Measurements from ENCODE around the gene TAF4.

TAF4 gene

GRCh38 chr20:62044631-62045030, 21.1 kb downstream of the TAF4 start:
- no peak for DNase-seq (ENCODE audit: low spot score)

GRCh38 chr20:62043131-62043914, 22.4 kb downstream of the TAF4 start:
- no peak for DNase-seq (ENCODE audit: low spot score)

GRCh38 chr20:62042025-62042820, 23.5 kb downstream of the TAF4 start:
- DNase-seq (ENCODE audit: low spot score), result no peak

- DNase-seq (ENCODE audit: low spot score), result no peak
Observed at GRCh38 chr20:62040933-62041332, 24.7 kb downstream of the TAF4 start.

GRCh38 chr20:62040381-62040922, 25.2 kb downstream of the TAF4 start:
- DNase-seq (ENCODE audit: low spot score), result no peak

GRCh38 chr20:62039738-62040137, 25.9 kb downstream of the TAF4 start:
- DNase-seq (ENCODE audit: low spot score), result no peak

GRCh38 chr20:62032609-62033368, 32.9 kb downstream of the TAF4 start:
- no peak for DNase-seq (ENCODE audit: low spot score)

GRCh38 chr20:62031462-62032092, 34.1 kb downstream of the TAF4 start:
- DNase-seq (ENCODE audit: low spot score), result no peak

- DNase-seq (ENCODE audit: low spot score), result no peak
Observed at GRCh38 chr20:62030834-62031434, 34.7 kb downstream of the TAF4 start.

- DNase-seq (ENCODE audit: low spot score), result no peak
Observed at GRCh38 chr20:62030357-62030756, 35.3 kb downstream of the TAF4 start.

GRCh38 chr20:62029949-62030348, 35.7 kb downstream of the TAF4 start:
- DNase-seq (ENCODE audit: low spot score), result no peak

- no peak for DNase-seq (ENCODE audit: low spot score)
Observed at GRCh38 chr20:62029296-62029695, 36.4 kb downstream of the TAF4 start.

GRCh38 chr20:62028384-62028783, 37.3 kb downstream of the TAF4 start:
- DNase-seq (ENCODE audit: low spot score), result no peak

GRCh38 chr20:62027698-62028321, 37.9 kb downstream of the TAF4 start:
- DNase-seq (ENCODE audit: low spot score), result no peak

GRCh38 chr20:62027116-62027515, 38.6 kb downstream of the TAF4 start:
- no peak for DNase-seq (ENCODE audit: low spot score)

GRCh38 chr20:62026564-62026856, 39.2 kb downstream of the TAF4 start:
- no peak for DNase-seq (ENCODE audit: low spot score)

- DNase-seq (ENCODE audit: low spot score), result no peak
Observed at GRCh38 chr20:62025832-62026563, 39.7 kb downstream of the TAF4 start.

GRCh38 chr20:62025394-62025793, 40.3 kb downstream of the TAF4 start:
- DNase-seq (ENCODE audit: low spot score), result no peak

- DNase-seq (ENCODE audit: low spot score), result no peak
Observed at GRCh38 chr20:62023935-62024334, 41.7 kb downstream of the TAF4 start.

- DNase-seq (ENCODE audit: low spot score), result no peak
Observed at GRCh38 chr20:62022575-62023139, 43.0 kb downstream of the TAF4 start.
